HG03175 (cell line): ENCODE results near the gene MUSTN1.

Source experiments
- ATAC-seq: cut with Tn5 transposase; IDR thresholded peaks from one replicate; pipeline ENCODE4 v1.9.1; 2021; ENCODE audit warnings: mild to moderate bottlenecking, moderate library complexity; ENCODE audit not compliant: unreplicated experiment

Gene MUSTN1

DNA sequence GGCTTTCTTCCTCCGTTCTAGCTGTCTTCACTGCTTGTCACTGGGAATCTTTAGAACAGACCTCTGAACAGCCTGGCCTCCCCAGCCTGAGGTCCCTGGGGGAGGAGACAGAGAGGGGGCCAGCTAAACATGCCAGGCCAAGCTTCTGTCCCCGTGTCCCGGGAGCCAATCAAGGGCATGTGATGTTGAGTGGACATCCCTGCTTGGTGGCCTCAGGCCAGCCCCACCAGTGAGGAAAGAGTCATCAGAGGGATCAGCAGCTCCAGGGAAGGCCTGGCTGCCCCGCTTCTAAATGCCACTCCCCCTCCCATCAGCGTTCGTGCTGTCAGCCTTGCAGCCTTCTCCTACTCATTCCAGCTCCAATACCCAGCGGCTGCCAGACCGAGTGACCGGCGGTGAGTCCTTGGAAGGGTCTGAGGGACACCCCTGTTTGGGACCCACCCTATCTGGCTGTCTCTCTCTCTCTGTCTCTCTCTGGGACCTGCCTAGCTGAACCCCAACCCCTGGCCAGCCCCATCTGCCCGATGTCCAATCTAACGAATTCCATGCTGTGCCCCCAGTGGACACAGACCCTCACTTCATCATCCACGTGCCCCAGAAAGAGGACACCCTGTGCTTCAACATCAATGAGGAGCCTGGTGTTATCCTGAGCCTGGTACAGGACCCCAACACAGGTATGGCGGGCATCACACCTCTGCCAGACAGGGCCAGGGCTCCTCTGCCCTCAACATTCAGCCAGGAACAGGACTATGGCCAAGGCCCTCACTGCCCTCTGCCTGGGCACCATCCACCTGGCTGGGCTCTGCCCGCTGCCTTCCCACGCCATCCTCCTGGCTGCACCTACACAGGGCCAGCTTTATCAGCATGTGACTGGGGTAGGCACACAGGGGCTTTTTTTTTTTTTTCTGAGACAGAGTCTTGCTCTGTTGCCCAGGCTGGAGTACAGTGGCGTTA is 46.9 kb downstream of the MUSTN1 start:
- ATAC-seq: no peak

DNA sequence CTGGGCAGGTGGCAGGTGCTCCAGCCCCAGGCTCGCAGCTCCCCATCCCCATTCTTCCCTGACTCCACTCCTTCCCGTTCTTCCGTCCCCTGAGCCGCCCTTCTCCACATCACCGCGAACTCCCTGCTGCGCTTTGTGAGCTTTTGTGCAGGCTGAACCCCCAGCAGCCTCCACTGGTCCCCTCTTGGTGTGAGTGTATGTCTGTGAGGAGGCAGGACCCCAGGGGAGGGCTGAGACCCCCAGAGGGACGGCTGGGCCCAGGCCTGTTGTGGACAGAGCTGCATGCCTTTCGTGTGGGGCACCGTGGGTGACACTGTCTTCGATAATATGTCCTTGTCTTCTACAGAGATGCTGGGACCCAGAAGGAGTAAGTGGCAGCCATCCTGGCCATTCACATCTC is 47.6 kb downstream of the MUSTN1 start:
- no peak for ATAC-seq

DNA sequence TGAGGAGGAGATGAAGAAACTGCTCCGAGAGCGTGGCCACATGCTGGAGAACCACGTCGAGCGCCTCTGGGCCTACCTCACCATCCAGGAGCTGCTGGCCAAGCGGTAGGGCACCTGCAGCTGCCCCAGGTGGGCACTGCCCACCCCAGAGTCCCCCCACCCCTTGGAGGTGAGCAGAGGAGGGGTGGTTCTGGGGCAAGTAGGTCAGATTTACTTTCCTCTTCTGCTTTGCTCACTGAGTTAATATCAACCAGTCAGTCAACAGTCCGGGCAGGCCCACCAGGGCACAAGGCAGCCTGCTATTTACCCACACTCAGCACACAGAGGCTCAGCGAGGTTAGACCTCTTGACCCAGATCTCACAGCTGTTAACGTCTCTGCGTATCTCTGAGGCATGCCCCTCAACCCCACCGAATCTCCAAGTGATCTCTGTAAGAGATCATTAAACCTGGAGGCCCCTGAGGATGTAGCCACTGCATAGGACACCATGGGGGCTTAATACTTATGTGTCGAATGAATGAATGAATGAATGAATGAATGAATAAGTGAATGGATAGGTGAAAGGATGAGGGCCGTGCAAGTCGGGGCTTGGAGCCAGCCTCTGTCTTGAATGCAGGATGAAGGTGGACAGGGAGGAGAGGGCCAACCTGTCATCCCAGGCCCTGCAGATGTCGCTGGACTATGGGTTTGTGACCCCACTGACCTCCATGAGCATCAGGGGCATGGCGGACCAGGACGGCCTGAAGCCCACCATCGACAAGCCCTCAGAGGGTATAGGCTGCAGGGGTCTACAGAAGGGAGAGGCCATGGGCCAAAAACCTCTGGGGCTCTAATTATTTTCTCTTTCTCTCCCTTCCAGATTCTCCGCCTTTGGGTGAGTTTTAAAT is 48.2 kb downstream of the MUSTN1 start:
- ATAC-seq: no peak

DNA sequence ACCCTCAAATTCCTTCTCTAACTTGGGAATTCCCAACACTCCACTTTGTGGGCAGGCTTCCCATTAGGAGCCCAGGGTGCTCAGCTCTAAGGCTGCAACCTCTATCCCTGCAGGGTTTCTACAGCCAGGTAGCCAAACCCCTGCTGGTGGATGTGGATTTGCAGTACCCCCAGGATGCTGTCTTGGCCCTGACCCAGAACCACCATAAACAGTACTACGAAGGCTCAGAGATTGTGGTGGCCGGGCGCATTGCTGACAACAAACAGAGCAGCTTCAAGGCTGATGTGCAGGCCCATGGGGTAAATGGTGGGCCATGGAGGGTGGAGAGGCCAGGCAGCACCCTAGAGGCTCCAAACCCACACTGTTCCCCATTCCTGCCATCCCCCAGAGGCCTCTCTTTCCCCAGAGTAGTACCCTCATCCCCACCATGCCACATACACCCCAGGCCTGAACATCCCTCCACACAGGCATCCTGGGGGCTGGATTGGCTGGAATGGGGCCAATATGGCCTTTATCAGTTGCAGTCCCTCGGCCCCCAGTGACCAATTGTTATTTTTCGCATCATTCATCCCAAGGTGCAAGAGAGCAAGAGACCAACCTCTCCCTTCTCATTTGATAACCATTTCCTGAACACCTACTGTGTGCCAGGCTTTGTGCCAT is 49.8 kb downstream of the MUSTN1 start:
- no peak for ATAC-seq

DNA sequence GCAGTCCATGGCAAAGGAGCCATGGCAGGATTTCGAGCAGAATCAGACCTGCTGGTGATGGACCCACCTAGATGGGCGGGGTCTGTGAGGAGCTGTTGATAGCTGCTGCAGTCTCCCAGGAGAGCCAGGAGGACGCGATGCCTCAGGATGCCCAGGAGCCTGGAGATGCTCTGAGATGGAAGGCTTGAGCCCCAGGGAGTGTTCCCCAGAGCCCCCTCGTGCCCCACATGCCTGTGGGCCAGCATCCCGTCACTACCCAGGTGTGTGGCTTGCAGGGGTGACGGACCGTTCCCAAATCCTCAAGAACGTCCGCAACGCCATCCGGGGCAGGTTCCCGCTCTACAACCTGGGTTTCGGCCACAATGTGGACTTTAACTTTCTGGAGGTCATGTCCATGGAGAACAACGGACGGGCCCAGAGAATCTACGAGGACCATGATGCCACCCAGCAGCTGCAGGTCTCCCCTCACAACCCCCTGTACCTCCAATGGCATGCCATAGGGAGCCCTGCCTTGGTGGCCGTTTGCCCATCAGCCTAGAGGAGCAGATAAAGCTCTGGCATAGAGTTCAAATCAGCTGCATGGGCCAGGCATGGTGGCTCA is 50.7 kb downstream of the MUSTN1 start:
- ATAC-seq: no peak

DNA sequence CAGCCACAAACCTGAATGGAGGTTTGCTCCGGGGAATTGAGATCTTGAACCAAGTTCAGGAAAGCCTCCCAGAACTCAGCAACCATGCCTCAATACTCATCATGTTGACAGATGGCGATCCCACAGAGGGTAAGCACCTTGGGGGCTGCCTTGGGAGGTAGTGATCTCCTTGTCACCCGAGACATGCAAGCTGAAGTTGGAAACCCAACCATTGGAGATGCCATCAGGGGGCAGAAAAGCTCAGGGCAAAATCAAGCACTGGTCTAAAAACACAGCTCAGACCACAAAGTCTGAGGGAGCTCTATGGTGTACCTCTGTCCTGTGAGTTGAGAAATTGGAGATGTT is 51.6 kb downstream of the MUSTN1 start:
- ATAC-seq: no peak
